ENCODE measurements around the gene ADGRB3.

GRCh38 chr6:69368613-69369012 is 733.5 kb downstream of the ADGRB3 start:
- TF ChIP-seq CTCF (IDR thresholded peaks at IDR 0.05 in 8 of 11, conservative IDR thresholded peaks at IDR 0.05 in 3 of 11) = no peak
- TF ChIP-seq POLR2A (IDR thresholded peaks at IDR 0.05) = no peak
- no peak for TF ChIP-seq POLR2AphosphoS5 (IDR thresholded peaks at IDR 0.05)

Measured in spleen (tissue), 7 donors.